NCI-H82 treated with DMSO at 0.1 percent for 48 hours (cell line): ENCODE measurements around the gene IKZF4.
"Not testable (repeated sequence)": the region's sequence is repeated elsewhere in the genome, so short reads cannot be mapped to it uniquely, and the experiment has no call there.

Experiments
- DNase-seq: peaks from one replicate; lab custom pipeline; 2025; ENCODE audit not compliant: unreplicated experiment; lab: John Stamatoyannopoulos, UW

The IKZF4 gene

GRCh38 chr12:55997535-55997859 lies 23.3 kb upstream of the IKZF4 start:
- DNase-seq: no peak

GRCh38 chr12:55999522-55999921 lies 21.3 kb upstream of the IKZF4 start:
- not testable (repeated sequence) for DNase-seq

- not testable (repeated sequence) for DNase-seq
Observed at GRCh38 chr12:55999999-56000540, 20.8 kb upstream of the IKZF4 start.

- no peak for DNase-seq
Observed at GRCh38 chr12:56001487-56002100, 19.2 kb upstream of the IKZF4 start.

GRCh38 chr12:56003376-56003775 lies 17.5 kb upstream of the IKZF4 start:
- not testable (repeated sequence) for DNase-seq

- no peak for DNase-seq
Observed at GRCh38 chr12:56004211-56004610, 16.6 kb upstream of the IKZF4 start.

GRCh38 chr12:56007564-56008559 lies 13.0 kb upstream of the IKZF4 start:
- peak; percentile 37 for DNase-seq

- no peak for DNase-seq
Observed at GRCh38 chr12:56010111-56010570, 10.7 kb upstream of the IKZF4 start.

- DNase-seq: no peak
Observed at GRCh38 chr12:56011509-56012090, 9.2 kb upstream of the IKZF4 start.

GRCh38 chr12:56013482-56013881 lies 7.4 kb upstream of the IKZF4 start:
- no peak for DNase-seq

GRCh38 chr12:56014205-56014604 lies 6.6 kb upstream of the IKZF4 start:
- DNase-seq: no peak

- DNase-seq: no peak
Observed at GRCh38 chr12:56017181-56017580, 3.7 kb upstream of the IKZF4 start.

- DNase-seq: no peak
Observed at GRCh38 chr12:56018356-56018755, 2.5 kb upstream of the IKZF4 start.

- DNase-seq: no peak
Observed at GRCh38 chr12:56021889-56022497, 1.1 kb downstream of the IKZF4 start.

GRCh38 chr12:56028511-56029165 lies 7.8 kb downstream of the IKZF4 start:
- DNase-seq: no peak

- no peak for DNase-seq
Observed at GRCh38 chr12:56029166-56029519, 8.3 kb downstream of the IKZF4 start.

GRCh38 chr12:56029666-56030293 lies 8.9 kb downstream of the IKZF4 start:
- DNase-seq: peak; percentile 19

- DNase-seq: no peak
Observed at GRCh38 chr12:56031987-56032386, 11.1 kb downstream of the IKZF4 start.

- no peak for DNase-seq
Observed at GRCh38 chr12:56034586-56035332, 13.9 kb downstream of the IKZF4 start.

GRCh38 chr12:56037161-56037560 lies 16.3 kb downstream of the IKZF4 start:
- no peak for DNase-seq
